Left lung (tissue), 10 donors: ENCODE results near the gene IGSF23. TPM values are rescaled to one million over a fixed set of nuclear protein-coding genes. Genes with fewer than 3 reads are reported as not detected.

Experiments
- ATAC-seq: fragments of 200-7000 bp; cut with Tn5 transposase; one replicate; pipeline ENCODE4 v1.9.1; 2020; ENCODE audit warnings: moderate library complexity
- DNase-seq, 4 donors: peaks; one replicate each; pipeline ENCODE4 v3.0.0-alpha.2; 2013 to 2020
- H3K27ac ChIP-seq, 2 donors: fragments of 200-600 bp; sonication (generic) in 1 of 2; one replicate each; pipeline versions ENCODE4 v1.5.0 to v1.8.0; 2020 to 2021
- H3K27me3 ChIP-seq, 2 donors: fragments of 200-600 bp; sonication (generic) in 1 of 2; one replicate each; pipeline versions ENCODE4 v1.5.0 to v1.8.0; 2020 to 2021
- H3K36me3 ChIP-seq, 2 donors: fragments of 200-600 bp; sonication (generic) in 1 of 2; one replicate each; pipeline versions ENCODE4 v1.5.0 to v1.8.0; 2020 to 2021
- H3K4me1 ChIP-seq, 2 donors: fragments of 200-600 bp; one replicate each; pipeline ENCODE4 v1.8.0; 2021
- H3K4me3 ChIP-seq, 2 donors: fragments of 200-600 bp; sonication (generic) in 1 of 2; one replicate each; pipeline versions ENCODE4 v1.5.0 to v1.8.0; 2020 to 2021; ENCODE audit warnings: mild to moderate bottlenecking in 1 of 2
- H3K9me3 ChIP-seq, 2 donors: fragments of 200-600 bp; sonication (generic) in 1 of 2; one replicate each; pipeline versions ENCODE4 v1.5.0 to v1.8.0; 2020 to 2021
- CTCF ChIP-seq, 2 donors: fragments of 200-600 bp; sonication (generic) in 1 of 2; IDR thresholded peaks; one replicate each; pipeline versions ENCODE4 v1.5.0 to v1.8.0; 2021; ENCODE audit warnings: antibody characterized with exemption in 2 of 2
- intact Hi-C, 2 donors: fragments of 100-400 bp; cut with DNase I; formaldehyde crosslinking; loops; one replicate each; pipeline versions ENCODE4 v1.11.2 to v1.14.2; 2022
- polyA plus RNA-seq, 6 donors: library from polyadenylated mRNA; unstranded; fragments of 120-200 nt; gene quantifications; one replicate each; pipeline ENCODE4 v1.2.1, GENCODE V29; 2013; ENCODE audit not compliant: insufficient read length in 6 of 6
- total RNA-seq, 2 donors: library from RNA; stranded (reverse); fragmentation: NEBNext Ultra II Directional; extraction: Animal tissue kit (Norgen Biotek cat#: 25700); gene quantifications; one replicate each; pipeline ENCODE4 v1.2.1, GENCODE V29; 2021
- donor health status: DM: no; HTN: yes; CAD: no.
- donor health status: DM: no; HTN: no; CAD: no.

The IGSF23 gene
- total and polyA plus RNA-seq, 8 donors = 0.17 to 0.18 TPM; not detected in 6

- Histone ChIP-seq H3K27ac (no peak overlapping the region), H3K27me3 (no peaks in the 10 kb centered on the region), H3K9me3 (no peaks in the 10 kb centered on the region), H3K36me3 (peaks cover 0 to 7% of the 10 kb centered on the region in 2 donors), H3K4me1 (peaks cover 0 to 22% of the 10 kb centered on the region in 2 donors), H3K4me3 (no peak overlapping the region)
- TF ChIP-seq CTCF (IDR thresholded peaks at IDR 0.05) = no peak
- ATAC-seq (no peak), DNase-seq (no peak)
- intact Hi-C loops = no loop called here
Observed at GRCh38 chr19:44641501-44642265, 28.3 kb downstream of the IGSF23 start.

- no peak for DNase-seq
- peaks cover 0 to 28% of the 10 kb centered on the region in 2 donors for H3K4me1 ChIP-seq
Observed at GRCh38 chr19:44642377-44642776, 29.0 kb downstream of the IGSF23 start.

GRCh38 chr19:44643605-44644401 lies 30.4 kb downstream of the IGSF23 start, which contains the start of gene PVR:
PVR (plus strand) TSS chr19:44643910; CDS start chr19:44644097, 187 bp downstream.
- Histone ChIP-seq H3K36me3 (peaks cover 0 to 26% of the 10 kb centered on the region in 2 donors), H3K27ac (peak within 1 kb of the TSS; percentile 86 to 87), H3K4me1 (peaks cover 11 to 42% of the 10 kb centered on the region in 2 donors), H3K9me3 (no peaks in the 10 kb centered on the region), H3K4me3 (peak within 1 kb of the TSS; percentile 71 to 83), H3K27me3 (no peaks in the 10 kb centered on the region)
- peak; percentile 67 to 94 (median 80) for DNase-seq
- peak; percentile 96 for ATAC-seq
- no peak for TF ChIP-seq CTCF (IDR thresholded peaks at IDR 0.05)
- intact Hi-C loops = no loop called here

More at GRCh38 chr19:44642377-44642776, 29.0 kb downstream of the IGSF23 start:
- no peaks in the 10 kb centered on the region for H3K9me3 ChIP-seq
- H3K27ac ChIP-seq = no peak overlapping the region
- H3K4me3 ChIP-seq = no peak overlapping the region
- H3K27me3 ChIP-seq = no peaks in the 10 kb centered on the region
- intact Hi-C loops = no loop called here
- no peak for ATAC-seq
- TF ChIP-seq CTCF (IDR thresholded peaks at IDR 0.05) = no peak
- peaks cover 0 to 14% of the 10 kb centered on the region in 2 donors for H3K36me3 ChIP-seq

GRCh38 chr19:44644402-44645016 lies 31.1 kb downstream of the IGSF23 start:
- H3K27ac ChIP-seq = peak overlapping the region; percentile 86 to 87
- intact Hi-C loops = no loop called here
- H3K4me3 ChIP-seq = peak overlapping the region; percentile 71 to 83
- H3K36me3 ChIP-seq = peaks cover 0 to 34% of the 10 kb centered on the region in 2 donors
- no peak for TF ChIP-seq CTCF (IDR thresholded peaks at IDR 0.05)
- ATAC-seq = peak; percentile 64
- H3K27me3 ChIP-seq = no peaks in the 10 kb centered on the region
- H3K9me3 ChIP-seq = no peaks in the 10 kb centered on the region
- DNase-seq = no peak
- H3K4me1 ChIP-seq = peaks cover 11 to 48% of the 10 kb centered on the region in 2 donors
